ENCODE results near the gene CORO2A. TPM values are rescaled to one million over a fixed set of nuclear protein-coding genes. Genes with fewer than 3 reads are reported as not detected.

The CORO2A gene
- total RNA-seq, 1 experiment from 2014 or later: 15.8 TPM

DNA sequence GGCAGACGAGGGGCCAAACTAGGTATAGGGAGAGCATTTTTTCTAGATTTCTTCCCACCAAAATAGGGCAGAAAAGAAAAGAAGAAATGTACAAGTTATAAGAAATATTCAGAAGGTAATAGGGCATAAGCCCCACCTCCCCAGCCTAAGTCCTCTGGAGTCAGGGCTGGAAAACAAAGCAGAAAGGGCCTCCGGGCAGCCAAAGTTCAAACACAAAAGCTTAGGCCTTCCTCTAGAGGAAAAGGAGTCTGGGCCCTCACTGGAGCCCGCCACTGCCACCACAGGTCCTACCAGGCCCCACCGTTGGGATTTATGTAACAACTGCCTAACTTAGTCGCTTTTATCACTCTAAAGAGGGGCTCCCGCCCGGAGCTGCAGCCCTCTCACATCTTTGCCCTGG, 35.4 kb upstream of the CORO2A start:
- Histone ChIP-seq H4K91ac (ENCODE audit: insufficient read length, low read depth, low read length) (no peak overlapping the region), H2BK15ac (ENCODE audit: low read depth, low read length) (no peak overlapping the region), H3K18ac (ENCODE audit: insufficient read length, low read depth, low read length) (no peak overlapping the region), H2AFZ (ENCODE audit: low read length) (no peak overlapping the region), H3K23ac (ENCODE audit: insufficient read length, low read depth, low read length) (no peak overlapping the region), H3K14ac (ENCODE audit: insufficient read depth, low read length) (no peak overlapping the region), H3K4me2 (ENCODE audit: insufficient read depth, insufficient read length, low read length) (no peak overlapping the region), H2BK120ac (ENCODE audit: low read depth, low read length, poor library complexity, severe bottlenecking) (no peak overlapping the region), H3K79me2 (ENCODE audit: insufficient read depth, low read length) (no peaks in the 10 kb centered on the region), H2BK12ac (ENCODE audit: insufficient read length, low read depth, low read length) (no peak overlapping the region), H3K4me1 (ENCODE audit: insufficient read depth, low read length) (no peaks in the 10 kb centered on the region), H3K23me2 (ENCODE audit: insufficient read length, low read depth, low read length, poor library complexity, severe bottlenecking) (no peaks in the 10 kb centered on the region), H3K27me3 (ENCODE audit: insufficient read depth, low read length) (no peaks in the 10 kb centered on the region), H4K8ac (replicated peaks; ENCODE audit: insufficient read length, low read depth, low read length) (no peak overlapping the region), H3K9ac (ENCODE audit: extremely low read depth, insufficient read length, low read length) (no peak overlapping the region), H3K9me3 (ENCODE audit: control insufficient read depth, low read depth, low read length) (no peaks in the 10 kb centered on the region), H4K20me1 (ENCODE audit: control insufficient read depth, insufficient read depth, insufficient read length) (no peaks in the 10 kb centered on the region), H2BK5ac (ENCODE audit: insufficient read length, low read length) (no peak overlapping the region), H2BK20ac (ENCODE audit: low read depth, low read length, poor library complexity, severe bottlenecking) (no peak overlapping the region), H3T11ph (ENCODE audit: low read length) (no peak overlapping the region), H3K56ac (ENCODE audit: insufficient read length, low read depth, low read length) (no peak overlapping the region), H3K4ac (ENCODE audit: low read depth, low read length) (no peak overlapping the region), H2AK5ac (ENCODE audit: insufficient read length, low read length) (no peak overlapping the region), H3K27ac (ENCODE audit: insufficient read length, low read depth, low read length) (no peak overlapping the region), H3K79me1 (ENCODE audit: insufficient read depth, low read depth, low read length, poor library complexity, severe bottlenecking) (no peaks in the 10 kb centered on the region), H4K5ac (ENCODE audit: insufficient read length, low read depth, low read length) (no peak overlapping the region)
- Mint-ChIP-seq H3K4me3 (no peak overlapping the region), H3K4me1 (peaks cover 4 to 5% of the 10 kb centered on the region in 2 experiments), H3K9me3 (no peaks in the 10 kb centered on the region), H3K27me3 (ENCODE audit: low read depth) (no peaks in the 10 kb centered on the region), H3K36me3 (ENCODE audit: insufficient read depth in 1 of 3, low read depth in 3 of 3) (peaks cover 0 to 13% (median 4%) of the 10 kb centered on the region in 3 experiments; a peak in 5 of 7 replicates), H3K27ac (peak overlapping the region in 1 of 3 experiments; percentile 19; a peak in 1 of 7 replicates)
- TF ChIP-seq, protein P1, sequence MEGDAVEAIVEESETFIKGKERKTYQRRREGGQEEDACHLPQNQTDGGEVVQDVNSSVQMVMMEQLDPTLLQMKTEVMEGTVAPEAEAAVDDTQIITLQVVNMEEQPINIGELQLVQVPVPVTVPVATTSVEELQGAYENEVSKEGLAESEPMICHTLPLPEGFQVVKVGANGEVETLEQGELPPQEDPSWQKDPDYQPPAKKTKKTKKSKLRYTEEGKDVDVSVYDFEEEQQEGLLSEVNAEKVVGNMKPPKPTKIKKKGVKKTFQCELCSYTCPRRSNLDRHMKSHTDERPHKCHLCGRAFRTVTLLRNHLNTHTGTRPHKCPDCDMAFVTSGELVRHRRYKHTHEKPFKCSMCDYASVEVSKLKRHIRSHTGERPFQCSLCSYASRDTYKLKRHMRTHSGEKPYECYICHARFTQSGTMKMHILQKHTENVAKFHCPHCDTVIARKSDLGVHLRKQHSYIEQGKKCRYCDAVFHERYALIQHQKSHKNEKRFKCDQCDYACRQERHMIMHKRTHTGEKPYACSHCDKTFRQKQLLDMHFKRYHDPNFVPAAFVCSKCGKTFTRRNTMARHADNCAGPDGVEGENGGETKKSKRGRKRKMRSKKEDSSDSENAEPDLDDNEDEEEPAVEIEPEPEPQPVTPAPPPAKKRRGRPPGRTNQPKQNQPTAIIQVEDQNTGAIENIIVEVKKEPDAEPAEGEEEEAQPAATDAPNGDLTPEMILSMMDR (conservative IDR thresholded peaks at IDR 0.05): no peak
- WGBS (ENCODE audit: extremely low coverage, insufficient read length, low lambda C conversion rate): no CpG with 5 or more reads among the region's 7 CpGs
- no peak for DNase-seq
